SK-N-MC (cell line): Measurements from ENCODE around the gene PLOD2.

Experiments
- DNase-seq: peaks from one replicate; pipeline ENCODE4 v3.0.0-alpha.2; 2011; ENCODE audit warnings: low read depth, low spot score
- H3K27ac ChIP-seq: fragments of 200-600 bp; sonication (generic); 2 replicates; pipeline ENCODE4 v1.5.1; 2016; ENCODE audit warnings: mixed run types
- H3K36me3 ChIP-seq: fragments of 200-600 bp; sonication (generic); 2 replicates; pipeline ENCODE4 v1.6.1; 2017; ENCODE audit warnings: antibody characterized with exemption, low read length, mixed read lengths; ENCODE audit not compliant: insufficient read depth
- H3K4me3 ChIP-seq: fragments of 200-600 bp; sonication (generic); 2 replicates; pipeline ENCODE4 v1.5.1; 2016
- H3K9ac ChIP-seq: fragments of 200-600 bp; sonication (generic); 2 replicates; pipeline ENCODE4 v1.8.0; 2017; ENCODE audit warnings: mixed run types, mixed read lengths; ENCODE audit not compliant: insufficient read length
- H3K9me3 ChIP-seq: fragments of 200-600 bp; sonication (generic); 2 replicates; pipeline ENCODE4 v1.6.1; 2017; ENCODE audit warnings: low read depth, mild to moderate bottlenecking, antibody characterized with exemption, low read length, moderate library complexity, mixed read lengths
- EZH2 ChIP-seq: fragments of 200-600 bp; sonication (generic); IDR thresholded peaks from one replicate; pipeline ENCODE4 v1.6.1; 2017; ENCODE audit warnings: antibody characterized with exemption
- FOXP2 ChIP-seq: optimal IDR thresholded peaks from 2 replicates; pipeline ENCODE3; 2011; ENCODE audit warnings: mild to moderate bottlenecking, moderate library complexity; ENCODE audit not compliant: insufficient read depth; ENCODE audit errors: extremely low read length, control extremely low read depth
- POLR2AphosphoS5 ChIP-seq: IDR thresholded peaks from 2 replicates; pipeline ENCODE4 v1.6.1; 2012; ENCODE audit warnings: mild to moderate bottlenecking, low read depth, low read length, borderline replicate concordance

The PLOD2 gene

DNA sequence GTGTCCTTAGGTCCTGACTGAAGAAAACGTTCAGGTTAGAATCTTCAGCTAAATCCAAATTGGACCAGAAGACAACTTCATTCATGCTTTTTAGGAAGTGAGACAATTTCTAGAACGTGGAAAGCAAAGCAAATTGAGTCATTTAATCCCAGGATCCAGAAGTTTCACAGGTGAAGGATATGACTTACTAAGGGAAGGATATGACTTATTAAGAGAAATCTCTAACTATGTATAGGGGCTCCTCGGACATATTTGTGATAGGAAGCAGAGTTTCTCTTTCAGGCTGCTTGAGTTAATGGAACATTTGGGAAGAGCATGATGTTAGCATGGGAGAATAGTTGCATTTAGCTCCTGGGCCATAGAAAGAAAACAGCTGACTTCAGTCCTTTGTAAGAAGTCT, 16.1 kb upstream of the PLOD2 start:
- H3K9me3 ChIP-seq, result no peaks in the 10 kb centered on the region
- H3K9ac ChIP-seq, result no peak overlapping the region
- no peak for DNase-seq
- no peaks in the 10 kb centered on the region for H3K36me3 ChIP-seq
- TF ChIP-seq FOXP2 (no peak), POLR2AphosphoS5 (no peak), EZH2 (no peak)
- no peak overlapping the region for H3K27ac ChIP-seq
- H3K4me3 ChIP-seq, result no peak overlapping the region

GRCh38 chr3:146172586-146172985, 11.6 kb upstream of the PLOD2 start:
- no peak overlapping the region for H3K9ac ChIP-seq

GRCh38 chr3:146170591-146170990, 9.6 kb upstream of the PLOD2 start:
- no peak overlapping the region for H3K27ac ChIP-seq
- H3K4me3 ChIP-seq, result no peak overlapping the region
- H3K9me3 ChIP-seq, result no peaks in the 10 kb centered on the region
- DNase-seq, result no peak
- TF ChIP-seq FOXP2 (no peak), POLR2AphosphoS5 (no peak), EZH2 (no peak)
- no peak overlapping the region for H3K9ac ChIP-seq
- no peaks in the 10 kb centered on the region for H3K36me3 ChIP-seq

More at GRCh38 chr3:146172586-146172985, 11.6 kb upstream of the PLOD2 start:
- Histone ChIP-seq H3K9me3 (no peaks in the 10 kb centered on the region), H3K36me3 (no peaks in the 10 kb centered on the region), H3K4me3 (no peak overlapping the region), H3K27ac (no peak overlapping the region)
- DNase-seq, result no peak
- TF ChIP-seq FOXP2 (no peak), EZH2 (no peak), POLR2AphosphoS5 (no peak)

- Histone ChIP-seq H3K4me3 (no peak overlapping the region), H3K9me3 (no peaks in the 10 kb centered on the region), H3K9ac (no peak overlapping the region), H3K36me3 (no peaks in the 10 kb centered on the region), H3K27ac (no peak overlapping the region)
- DNase-seq, result no peak
- no peak for TF ChIP-seq EZH2
Observed at GRCh38 chr3:146169891-146170290, 8.9 kb upstream of the PLOD2 start.

DNA sequence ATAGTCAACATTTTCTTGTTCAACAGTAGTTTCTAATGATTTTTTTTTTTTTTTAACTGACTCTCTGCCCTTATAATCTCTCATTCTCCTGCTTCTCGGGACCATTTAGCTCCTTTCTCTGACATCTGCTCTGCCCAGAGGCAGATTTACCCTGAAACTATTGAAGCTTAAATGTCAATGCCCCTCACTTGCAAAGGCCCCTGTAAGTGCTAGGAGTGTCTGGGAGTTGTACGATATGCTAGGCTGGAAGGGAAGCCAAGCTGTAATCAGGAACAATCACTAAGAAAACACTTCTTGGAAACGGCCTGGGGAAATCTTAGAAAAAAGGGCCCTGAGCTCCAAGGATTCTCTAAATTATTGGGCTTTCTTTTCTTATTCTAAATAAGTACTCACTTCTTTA, 5.8 kb upstream of the PLOD2 start:
- Histone ChIP-seq H3K27ac (no peak overlapping the region), H3K9ac (no peak overlapping the region), H3K36me3 (no peaks in the 10 kb centered on the region), H3K9me3 (no peaks in the 10 kb centered on the region), H3K4me3 (no peak overlapping the region)
- no peak for DNase-seq
- TF ChIP-seq FOXP2 (no peak), POLR2AphosphoS5 (no peak), EZH2 (no peak)

DNA sequence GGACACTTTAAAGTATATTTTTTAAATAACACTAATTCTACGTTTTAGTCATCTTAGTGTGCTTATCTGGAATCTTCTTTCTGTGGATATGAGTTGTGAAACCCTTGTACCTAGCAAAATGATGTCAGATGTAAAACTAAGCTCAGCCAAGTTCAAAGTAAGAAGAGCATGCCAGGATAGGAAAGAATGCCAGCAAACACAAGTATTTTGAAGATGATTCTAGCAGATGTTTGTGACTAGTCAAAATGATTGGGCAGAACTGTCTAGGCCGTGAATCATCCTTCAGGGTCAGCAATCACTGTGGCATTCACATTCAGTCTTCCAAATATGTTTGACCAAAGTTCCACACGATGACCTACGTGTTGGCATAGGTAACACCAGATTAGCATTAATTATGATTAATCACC, 5.4 kb upstream of the PLOD2 start:
- no peak for DNase-seq
- Histone ChIP-seq H3K9ac (no peak overlapping the region), H3K9me3 (no peaks in the 10 kb centered on the region), H3K36me3 (no peaks in the 10 kb centered on the region), H3K27ac (no peak overlapping the region), H3K4me3 (no peak overlapping the region)
- no peak for TF ChIP-seq FOXP2
- TF ChIP-seq POLR2AphosphoS5, result no peak
- no peak for TF ChIP-seq EZH2

- no peak for DNase-seq
- Histone ChIP-seq H3K4me3 (no peak overlapping the region), H3K9me3 (no peaks in the 10 kb centered on the region), H3K27ac (no peak overlapping the region), H3K36me3 (no peaks in the 10 kb centered on the region), H3K9ac (no peak overlapping the region)
- TF ChIP-seq POLR2AphosphoS5, result no peak
- no peak for TF ChIP-seq EZH2
- TF ChIP-seq FOXP2, result no peak
Observed at GRCh38 chr3:146165877-146166276, 4.9 kb upstream of the PLOD2 start.

DNA sequence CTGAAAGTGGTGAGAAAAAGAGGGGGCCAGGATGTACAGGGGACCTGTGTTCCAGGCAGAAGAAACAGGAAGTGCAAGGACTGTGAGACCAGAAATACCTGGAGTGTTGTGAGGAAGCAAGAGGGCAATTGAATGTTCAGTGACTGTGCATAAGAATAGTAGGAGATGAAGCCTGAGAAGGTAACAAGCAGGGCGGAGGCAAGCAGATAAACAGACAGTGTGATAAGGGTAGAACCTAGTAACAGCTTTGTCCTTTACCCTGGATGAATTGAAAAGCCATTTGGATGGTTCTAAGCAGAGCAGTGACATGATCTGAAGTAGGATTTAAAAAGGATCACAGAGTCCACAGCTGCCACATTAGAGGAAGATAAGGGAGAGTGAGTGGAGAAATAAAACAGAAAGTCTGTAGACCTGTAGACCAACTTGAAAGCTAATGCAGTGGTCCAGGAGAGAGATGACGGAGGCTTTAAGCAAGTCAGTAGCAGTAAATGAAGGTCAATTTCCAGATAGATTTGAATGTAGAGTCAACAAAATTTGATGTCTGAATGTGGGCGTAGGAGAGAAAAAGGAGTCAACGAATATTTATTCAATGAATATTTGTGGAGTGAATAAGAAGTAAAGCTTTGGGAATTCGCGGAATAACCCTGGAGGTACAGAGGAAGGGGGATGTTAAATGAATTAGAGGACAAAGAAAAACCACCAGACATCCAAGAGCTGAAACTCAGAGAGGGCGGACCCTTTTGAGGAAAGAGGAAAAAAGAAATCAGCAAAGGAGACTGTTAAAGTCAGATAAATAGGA, 4.2 kb upstream of the PLOD2 start:
- Histone ChIP-seq H3K36me3 (no peaks in the 10 kb centered on the region), H3K9me3 (no peaks in the 10 kb centered on the region), H3K4me3 (no peak overlapping the region), H3K9ac (no peak overlapping the region), H3K27ac (no peak overlapping the region)
- TF ChIP-seq EZH2 (no peak), FOXP2 (no peak), POLR2AphosphoS5 (no peak)
- no peak for DNase-seq

DNA sequence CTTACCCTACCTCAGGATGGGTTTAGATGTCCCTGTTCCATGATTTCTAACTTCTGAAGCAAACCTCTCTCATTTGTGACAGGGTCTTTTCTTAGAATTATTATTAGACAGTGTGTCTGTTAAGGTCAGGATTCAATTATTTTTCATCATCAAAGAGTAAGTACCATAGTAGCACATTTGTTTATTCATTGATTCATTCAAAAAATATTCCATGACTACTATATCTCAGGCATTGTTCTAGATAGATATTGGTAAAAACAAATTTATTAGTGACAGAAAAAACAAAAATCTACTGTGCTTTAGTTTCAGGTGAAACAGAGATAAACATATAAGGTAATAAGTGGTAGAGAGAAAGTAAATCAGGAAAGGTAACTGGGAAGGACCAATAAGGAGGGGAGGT, 3.5 kb upstream of the PLOD2 start:
- Histone ChIP-seq H3K27ac (no peak overlapping the region), H3K36me3 (no peaks in the 10 kb centered on the region), H3K9me3 (no peaks in the 10 kb centered on the region), H3K4me3 (no peak overlapping the region), H3K9ac (no peak overlapping the region)
- no peak for DNase-seq
- TF ChIP-seq POLR2AphosphoS5 (no peak), EZH2 (no peak), FOXP2 (no peak)
